Measurements from ENCODE around the gene PLCB4. TPM values are rescaled to one million over a fixed set of nuclear protein-coding genes. Genes with fewer than 3 reads are reported as not detected.

PLCB4 gene
- polyA plus RNA-seq, 1 experiment = 18.6 TPM

GRCh38 chr20:9066191-9066590, 2.7 kb upstream of the PLCB4 start:
- no peak for DNase-seq (ENCODE audit: low read depth, low spot score)
- CTCF ChIA-PET = interaction anchor here (1.3 to 2.5 kb wide), 2 partner anchors 212 to 293 kb away, joined by 3 to 8 read pairs; no protein-coding TSS in a partner anchor
- POLR2A ChIA-PET = no interaction called here
- no peak overlapping the region for H3K27ac ChIP-seq (ENCODE audit: low read depth, low read length)
- H3K4me3 ChIP-seq (ENCODE audit: low read depth, low read length) = no peak overlapping the region
- no peaks in the 10 kb centered on the region for H3K9me3 ChIP-seq (ENCODE audit: control insufficient read depth, insufficient read depth, low read length)
- H3K27me3 ChIP-seq (ENCODE audit: control insufficient read depth, insufficient read depth, low read length) = no peaks in the 10 kb centered on the region
- no peak for TF ChIP-seq CTCF (IDR thresholded peaks at IDR 0.05; ENCODE audit: low read depth, low read length)

- H3K9me3 ChIP-seq (ENCODE audit: control insufficient read depth, insufficient read depth, low read length) = no peaks in the 10 kb centered on the region
- H3K4me3 ChIP-seq (ENCODE audit: low read depth, low read length) = peak overlapping the region; percentile 89
- H3K27ac ChIP-seq (ENCODE audit: low read depth, low read length) = peak overlapping the region; percentile 25
- TF ChIP-seq CTCF (IDR thresholded peaks at IDR 0.05; ENCODE audit: low read depth, low read length) = no peak
- POLR2A ChIA-PET = interaction anchor here (0.5 to 1.4 kb wide), 3 partner anchors 29 to 215 kb away, joined by 3 to 5 read pairs (median 4); no protein-coding TSS in a partner anchor
- CTCF ChIA-PET = interaction anchor here (1.0 kb wide), 1 partner anchor 72 kb away, joined by 4 read pairs; no protein-coding TSS in a partner anchor
- no peak for DNase-seq (ENCODE audit: low read depth, low spot score)
- H3K27me3 ChIP-seq (ENCODE audit: control insufficient read depth, insufficient read depth, low read length) = no peaks in the 10 kb centered on the region
Measured at GRCh38 chr20:9068233-9068801, 570 bp upstream of the PLCB4 start.

- POLR2A ChIA-PET = interaction anchor here (1.3 kb wide), 1 partner anchor 19 kb away, joined by 4 read pairs; no protein-coding TSS in a partner anchor
- no peak for TF ChIP-seq CTCF (IDR thresholded peaks at IDR 0.05; ENCODE audit: low read depth, low read length)
- no peak for DNase-seq (ENCODE audit: low read depth, low spot score)
Measured at GRCh38 chr20:9070304-9070703, 1.4 kb downstream of the PLCB4 start.

GRCh38 chr20:9071976-9072726, 3.3 kb downstream of the PLCB4 start:
- POLR2A ChIA-PET = interaction anchor here (0.8 to 1.0 kb wide), 2 partner anchors 31 to 212 kb away, joined by 3 read pairs; no protein-coding TSS in a partner anchor
- CTCF ChIA-PET = interaction anchor here (0.9 to 4.3 kb wide), 11 partner anchors 10 to 321 kb away, joined by 3 to 16 read pairs (median 5); no protein-coding TSS in a partner anchor
- Histone ChIP-seq H3K9me3 (ENCODE audit: control insufficient read depth, insufficient read depth, low read length) (no peaks in the 10 kb centered on the region), H3K27ac (ENCODE audit: low read depth, low read length) (no peak overlapping the region), H3K27me3 (ENCODE audit: control insufficient read depth, insufficient read depth, low read length) (no peaks in the 10 kb centered on the region), H3K4me3 (ENCODE audit: low read depth, low read length) (no peak overlapping the region)
- peak; percentile 36 for TF ChIP-seq CTCF (IDR thresholded peaks at IDR 0.05; ENCODE audit: low read depth, low read length)
- DNase-seq (ENCODE audit: low read depth, low spot score) = no peak

More at GRCh38 chr20:9070304-9070703, 1.4 kb downstream of the PLCB4 start:
- no peaks in the 10 kb centered on the region for H3K9me3 ChIP-seq (ENCODE audit: control insufficient read depth, insufficient read depth, low read length)
- H3K27me3 ChIP-seq (ENCODE audit: control insufficient read depth, insufficient read depth, low read length) = no peaks in the 10 kb centered on the region
- no peak overlapping the region; the same call in 1 of the 2 replicates for H3K4me3 ChIP-seq (ENCODE audit: low read depth, low read length)
- H3K27ac ChIP-seq (ENCODE audit: low read depth, low read length) = no peak overlapping the region
- CTCF ChIA-PET = interaction anchor here (1.0 to 4.3 kb wide), 3 partner anchors 217 to 323 kb away, joined by 3 to 16 read pairs (median 10); no protein-coding TSS in a partner anchor

Measured in AG04450 (cell line).